ENCODE results near the gene GPR132.
"Not testable (repeated sequence)": the region's sequence is repeated elsewhere in the genome, so short reads cannot be mapped to it uniquely, and the experiment has no call there.

Gene GPR132

GRCh38 chr14:105090493-105091053 is 25.3 kb upstream of the GPR132 start:
- peak; percentile 51 to 86 (median 78) for DNase-seq

- DNase-seq: no peak
Measured at GRCh38 chr14:105089746-105090492, 24.7 kb upstream of the GPR132 start.

DNA sequence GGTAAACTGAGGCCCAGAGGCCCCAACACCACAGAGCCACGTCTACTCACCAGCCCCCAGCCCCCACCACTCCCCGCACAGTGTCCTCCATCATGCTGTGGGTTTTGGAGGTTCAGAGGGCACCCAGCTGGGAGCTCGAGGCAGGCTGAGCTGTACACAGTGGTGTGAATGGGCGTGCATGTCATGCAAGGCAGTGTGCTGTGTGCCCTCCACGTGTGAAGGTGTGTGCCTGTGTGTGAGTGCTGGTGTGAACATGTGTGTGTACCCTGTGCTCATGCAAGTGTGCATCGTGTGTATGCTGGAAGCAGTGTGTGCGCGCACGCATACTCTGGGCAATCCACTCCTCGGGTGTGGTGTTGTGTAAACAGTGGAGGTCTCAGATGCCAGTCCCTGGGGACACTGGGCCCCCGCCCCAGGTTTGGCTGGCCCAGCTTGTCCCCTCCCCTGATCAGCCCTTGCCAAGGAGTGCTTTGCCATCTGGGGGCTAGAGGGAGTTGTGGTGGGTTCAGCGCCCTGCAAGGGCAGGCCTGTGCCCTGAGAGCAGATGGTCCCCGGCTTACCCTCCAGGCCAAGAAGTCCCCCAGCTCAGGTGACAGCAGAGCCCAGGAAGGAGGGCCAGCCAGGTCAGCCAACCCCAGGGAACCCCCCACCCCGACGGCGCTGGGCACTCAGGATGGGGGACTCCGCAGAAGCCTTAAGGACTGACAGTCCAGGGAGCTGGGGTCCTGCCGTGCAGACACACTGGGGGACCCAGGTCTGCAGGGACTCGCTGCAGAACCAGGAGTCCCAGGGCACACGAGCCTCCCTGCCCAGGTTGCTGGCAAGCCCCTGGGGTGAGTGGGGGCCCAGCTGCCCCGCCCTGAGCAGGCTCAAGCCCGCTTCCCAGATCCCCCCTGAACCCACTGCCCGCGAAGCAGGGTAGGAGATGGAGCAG is 23.8 kb upstream of the GPR132 start:
- no peak for DNase-seq

DNA sequence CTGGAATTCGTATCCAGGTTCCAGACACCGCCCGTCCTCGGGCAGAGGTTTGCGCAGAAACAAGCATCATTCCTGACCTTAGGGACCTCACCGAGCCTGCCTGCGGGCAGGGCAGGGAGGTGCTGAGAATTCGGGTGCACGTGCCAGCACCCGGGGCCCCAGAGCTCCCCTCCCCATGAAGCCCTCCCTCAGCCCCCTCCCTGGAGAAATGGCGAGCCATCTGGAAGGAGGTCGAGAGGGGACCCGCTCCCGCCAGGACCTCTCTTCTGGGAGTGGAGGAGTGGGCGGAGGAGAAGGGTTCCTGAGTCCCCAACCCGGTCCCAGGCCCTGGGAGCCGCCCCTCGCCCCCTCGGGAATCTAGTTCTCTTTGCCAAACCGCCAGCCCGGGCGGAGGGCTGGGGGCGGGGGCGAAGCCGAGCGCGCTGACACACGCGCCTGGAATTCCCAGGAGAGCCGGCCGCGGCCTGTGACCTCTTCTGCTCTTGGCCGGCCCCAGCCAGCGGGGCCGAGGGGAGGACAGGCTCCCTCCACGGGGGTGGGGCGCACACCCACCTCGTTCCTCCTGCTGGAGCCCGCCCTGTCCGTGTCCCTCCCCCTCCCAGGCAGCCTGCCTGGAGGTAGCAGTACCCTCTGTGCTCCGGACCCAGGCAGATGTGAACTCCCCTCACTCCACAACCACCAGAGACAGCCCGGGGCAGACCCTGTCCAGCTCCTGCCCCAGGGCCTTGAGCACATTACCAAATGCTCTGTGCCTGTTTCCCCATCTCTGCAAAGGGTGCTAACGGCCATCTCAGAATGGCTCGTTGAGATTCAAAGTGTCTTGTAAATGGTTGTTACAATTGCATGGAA is 23.0 kb upstream of the GPR132 start:
- DNase-seq: no peak

GRCh38 chr14:105087308-105087962 is 22.2 kb upstream of the GPR132 start:
- peak in 1 of 6 experiments; percentile 10 for DNase-seq

DNA sequence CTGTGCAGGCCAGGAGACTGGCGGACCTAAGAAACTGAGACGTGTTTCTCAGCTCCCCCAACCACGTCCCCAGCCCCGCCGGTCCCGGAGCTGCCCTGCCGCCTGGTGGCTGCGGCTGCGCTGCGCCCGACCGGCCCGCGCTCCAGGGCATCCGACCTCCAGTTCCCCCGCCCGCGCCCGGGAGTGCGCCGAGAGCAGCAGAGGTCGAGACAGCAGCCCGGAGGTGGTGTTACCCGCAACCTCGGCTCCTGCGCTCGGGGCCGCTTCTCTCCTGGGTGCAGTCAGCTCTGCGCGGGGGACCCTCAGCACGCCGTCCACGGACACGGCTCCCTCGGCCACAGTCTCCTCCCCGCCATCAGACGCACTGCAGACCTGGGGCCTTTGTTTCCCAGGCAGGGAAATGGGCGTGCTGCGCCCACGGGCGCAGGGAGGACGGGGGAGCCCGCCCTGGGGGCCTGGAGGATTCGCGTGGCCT is 21.6 kb upstream of the GPR132 start:
- DNase-seq: peak; percentile 66 to 85 (median 74)

GRCh38 chr14:105085766-105086165 is 20.5 kb upstream of the GPR132 start:
- no peak for DNase-seq

- DNase-seq: no peak
Measured at GRCh38 chr14:105084741-105085571, 19.7 kb upstream of the GPR132 start.

GRCh38 chr14:105083926-105084685 is 18.9 kb upstream of the GPR132 start:
- no peak for DNase-seq

DNA sequence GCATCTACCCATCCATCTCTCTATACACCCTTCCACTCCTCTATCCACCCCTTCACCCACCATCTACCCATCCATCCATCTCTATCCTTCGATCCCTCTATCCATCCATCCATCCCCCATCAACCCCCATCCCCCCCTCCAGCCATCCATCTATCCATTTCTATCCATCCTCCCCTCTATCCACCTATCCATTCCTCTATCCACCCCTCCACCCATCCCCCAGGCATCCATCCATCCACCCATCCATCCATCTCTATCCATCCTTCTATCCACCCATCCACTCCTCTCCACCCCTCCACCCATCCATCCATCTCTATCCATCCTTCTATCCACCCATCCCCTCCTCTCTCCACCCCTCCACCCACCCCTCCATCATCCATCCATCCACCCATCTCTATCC is 17.5 kb upstream of the GPR132 start:
- no peak for DNase-seq

DNA sequence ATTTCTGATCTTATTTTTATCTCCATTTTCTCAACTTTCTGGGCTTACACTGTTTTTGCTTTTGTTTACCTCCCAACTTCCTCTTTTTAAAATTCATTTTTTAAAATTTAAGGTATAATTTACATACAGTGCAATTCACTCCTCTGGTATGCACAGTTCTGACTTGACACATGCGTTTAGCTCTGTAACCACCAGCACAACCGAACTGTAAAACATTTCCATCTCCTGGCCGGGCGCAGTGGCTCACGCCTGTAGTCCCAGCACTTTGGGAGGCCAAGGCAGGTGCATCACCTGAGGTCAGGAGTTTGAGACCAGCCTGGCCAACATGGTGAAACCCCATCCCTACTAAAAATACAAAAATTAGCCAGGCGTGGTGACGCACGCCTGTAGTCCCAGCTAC is 16.2 kb upstream of the GPR132 start:
- not testable (repeated sequence) for DNase-seq

DNA sequence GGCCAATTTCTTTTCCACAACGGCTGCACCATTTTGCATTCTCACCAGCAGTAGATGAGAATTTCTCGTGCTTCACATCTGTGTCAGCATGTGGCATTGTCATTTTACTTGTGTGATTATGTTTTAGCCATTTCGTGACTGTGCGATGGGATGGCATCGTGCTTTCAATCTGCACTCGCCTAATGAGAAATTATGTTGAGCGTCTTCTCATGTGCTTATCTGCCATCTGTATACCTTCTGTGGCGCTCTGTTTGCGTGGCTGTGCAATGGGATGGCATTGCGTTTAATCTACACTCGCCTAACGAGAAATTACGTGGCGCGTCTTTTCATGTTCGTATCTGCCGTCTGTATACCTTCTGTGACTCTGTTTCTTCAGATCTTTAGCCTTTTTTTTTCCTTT is 14.9 kb upstream of the GPR132 start:
- DNase-seq: no peak

GRCh38 chr14:105078294-105078693 is 13.1 kb upstream of the GPR132 start:
- no peak for DNase-seq

DNA sequence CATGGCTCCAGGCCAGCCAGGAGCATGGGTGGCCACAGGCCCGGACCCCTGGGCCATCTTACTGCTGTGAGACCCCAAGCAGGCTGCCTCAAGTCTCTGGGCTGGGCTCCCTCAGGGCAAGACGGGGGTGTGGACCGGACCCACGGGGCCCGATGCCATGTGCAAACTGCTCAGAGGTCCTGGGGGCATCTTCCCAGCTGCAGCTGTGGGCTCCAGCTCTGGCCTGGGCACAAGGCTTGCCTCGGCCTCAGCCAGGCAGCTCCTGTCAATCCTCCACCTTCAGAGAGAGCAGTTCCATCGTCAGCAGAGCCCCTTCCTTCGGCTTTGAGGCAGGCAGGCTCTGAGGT is 12.4 kb upstream of the GPR132 start:
- DNase-seq: no peak

DNA sequence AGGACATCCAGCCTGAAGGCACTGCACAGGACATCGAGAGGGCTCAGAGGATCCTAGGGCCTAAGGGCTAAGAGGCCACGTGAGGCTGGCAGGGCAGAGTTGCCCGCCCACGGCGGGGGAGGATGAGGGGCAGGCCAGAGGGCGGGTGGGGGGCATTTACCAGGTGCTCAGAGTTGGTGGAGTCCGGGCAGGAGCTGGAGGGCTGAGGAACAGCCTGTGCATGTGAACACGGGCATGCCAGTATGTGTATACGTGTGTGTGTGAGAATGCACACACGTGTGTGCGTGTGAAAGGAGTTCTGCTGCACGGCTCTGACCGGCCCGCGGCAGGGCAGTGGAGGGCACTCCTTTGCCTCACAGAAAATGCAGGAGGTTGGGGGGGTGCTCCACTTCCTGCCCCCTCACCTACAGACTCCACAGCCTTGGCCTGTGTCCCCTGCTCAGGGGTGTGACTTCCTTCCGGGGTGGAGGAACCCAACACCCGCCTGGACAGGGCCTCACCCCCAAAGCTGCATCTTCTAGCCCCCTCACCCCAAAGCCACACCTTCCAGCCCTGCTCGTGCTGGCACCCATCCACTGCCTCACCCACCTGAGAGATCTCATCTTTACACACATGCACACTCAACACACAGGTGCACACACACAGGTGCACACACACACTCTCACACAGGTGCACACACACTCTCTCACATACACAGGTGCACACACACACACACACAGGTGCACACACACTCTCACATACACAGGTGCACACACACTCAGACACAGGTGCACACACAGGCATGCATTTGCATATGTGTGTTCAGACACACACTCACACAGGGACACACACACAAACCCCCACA is 11.8 kb upstream of the GPR132 start:
- DNase-seq: peak in 1 of 6 experiments; percentile 17

- no peak for DNase-seq
Measured at GRCh38 chr14:105076296-105076804, 11.1 kb upstream of the GPR132 start.

- DNase-seq: peak in 2 of 6 experiments; percentile 16 to 21
Measured at GRCh38 chr14:105075379-105076295, 10.4 kb upstream of the GPR132 start.

- no peak for DNase-seq
Measured at GRCh38 chr14:105074601-105075053, 9.4 kb upstream of the GPR132 start.
